IMR-90 (cell line): ENCODE results near the gene CCER1.

ENCODE experiments used
- BHLHE40 ChIP-seq: fragments of 150-350 bp; IDR thresholded peaks from 2 replicates; pipeline ENCODE4 v1.6.1; 2016; ENCODE audit warnings: mild to moderate bottlenecking, low read depth, low read length
- FOS ChIP-seq: fragments of 150-350 bp; IDR thresholded peaks from 2 replicates; pipeline ENCODE4 v1.6.1; 2016; ENCODE audit warnings: low read depth, low read length
- MAFK ChIP-seq: IDR thresholded peaks from 2 replicates; pipeline ENCODE4 v1.6.1; 2012; ENCODE audit warnings: low read depth, low read length, improper control_type of control experiment
- MAZ ChIP-seq: IDR thresholded peaks from 2 replicates; pipeline ENCODE4 v1.6.1; 2012; ENCODE audit warnings: low read depth, mild to moderate bottlenecking, low read length, improper control_type of control experiment, moderate library complexity, borderline replicate concordance
- MXI1 ChIP-seq: IDR thresholded peaks from 2 replicates; pipeline ENCODE4 v1.6.1; 2012; ENCODE audit warnings: low read depth, mild to moderate bottlenecking, low read length, moderate library complexity, borderline replicate concordance
- POLR2A ChIP-seq: IDR thresholded peaks from 2 replicates; pipeline ENCODE4 v1.6.1; 2012; ENCODE audit warnings: mild to moderate bottlenecking, low read depth, low read length
- RAD21 ChIP-seq: IDR thresholded peaks from 2 replicates; pipeline ENCODE4 v1.6.1; 2012; ENCODE audit warnings: low read length, improper control_type of control experiment
- RCOR1 ChIP-seq: IDR thresholded peaks from 2 replicates; pipeline ENCODE4 v1.6.1; 2012; ENCODE audit warnings: mild to moderate bottlenecking, low read length, improper control_type of control experiment; ENCODE audit not compliant: insufficient replicate concordance
- RFX5 ChIP-seq: IDR thresholded peaks from 2 replicates; pipeline ENCODE4 v1.8.0; 2012; ENCODE audit warnings: low read depth, mild to moderate bottlenecking, low read length, moderate library complexity
- SMC3 ChIP-seq: fragments of 150-350 bp; IDR thresholded peaks from 2 replicates; pipeline ENCODE4 v1.6.1; 2016; ENCODE audit warnings: low read depth, mild to moderate bottlenecking, antibody characterized with exemption, low read length, moderate library complexity
- TF ChIP-seq, protein P1 (sequence below): conservative IDR thresholded peaks from 2 replicates; pipeline ENCODE4 v1.5.1; 2012; ENCODE audit warnings: mild to moderate bottlenecking, low read depth, low read length, improper control_type of control experiment
- TF ChIP-seq, protein P2 (sequence below): fragments of 150-350 bp; IDR thresholded peaks from 2 replicates; pipeline ENCODE4 v1.6.1; 2017; ENCODE audit warnings: mild to moderate bottlenecking, antibody characterized with exemption, low read length, low read depth

DNA sequence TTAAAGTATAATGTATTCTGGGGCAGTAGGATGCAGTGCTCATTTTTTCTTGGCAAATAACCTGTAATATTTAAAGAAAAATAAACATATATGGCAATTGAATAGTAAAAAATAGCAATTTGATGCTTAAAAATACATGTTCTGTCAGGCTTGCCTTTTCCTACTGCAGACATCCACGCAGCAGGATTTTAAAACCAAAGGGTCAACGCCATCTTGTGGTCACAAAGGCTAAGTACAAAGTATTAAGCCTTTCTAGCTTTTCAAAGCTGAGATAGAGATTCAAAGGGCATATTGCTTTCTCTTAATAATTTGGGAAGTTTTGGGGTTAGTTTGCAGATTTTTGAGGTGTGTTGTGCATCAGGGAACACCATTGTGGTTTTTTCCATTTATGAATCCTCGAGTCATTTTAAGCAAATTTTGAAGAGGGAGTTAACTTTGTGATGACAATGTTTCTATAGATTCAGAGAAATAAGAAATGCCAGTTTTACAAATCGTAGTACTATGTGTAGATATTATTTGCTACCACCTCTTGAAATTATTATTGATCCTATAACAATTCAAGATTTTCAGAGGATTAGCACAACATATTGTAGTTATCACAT lies 4.7 kb upstream of the CCER1 start:
- TF ChIP-seq RCOR1 (no peak), POLR2A (no peak), RFX5 (no peak), FOS (no peak), MXI1 (no peak), BHLHE40 (no peak), MAZ (no peak), MAFK (no peak), SMC3 (peak; percentile 57), RAD21 (peak; percentile 59)
- TF ChIP-seq, protein P1, sequence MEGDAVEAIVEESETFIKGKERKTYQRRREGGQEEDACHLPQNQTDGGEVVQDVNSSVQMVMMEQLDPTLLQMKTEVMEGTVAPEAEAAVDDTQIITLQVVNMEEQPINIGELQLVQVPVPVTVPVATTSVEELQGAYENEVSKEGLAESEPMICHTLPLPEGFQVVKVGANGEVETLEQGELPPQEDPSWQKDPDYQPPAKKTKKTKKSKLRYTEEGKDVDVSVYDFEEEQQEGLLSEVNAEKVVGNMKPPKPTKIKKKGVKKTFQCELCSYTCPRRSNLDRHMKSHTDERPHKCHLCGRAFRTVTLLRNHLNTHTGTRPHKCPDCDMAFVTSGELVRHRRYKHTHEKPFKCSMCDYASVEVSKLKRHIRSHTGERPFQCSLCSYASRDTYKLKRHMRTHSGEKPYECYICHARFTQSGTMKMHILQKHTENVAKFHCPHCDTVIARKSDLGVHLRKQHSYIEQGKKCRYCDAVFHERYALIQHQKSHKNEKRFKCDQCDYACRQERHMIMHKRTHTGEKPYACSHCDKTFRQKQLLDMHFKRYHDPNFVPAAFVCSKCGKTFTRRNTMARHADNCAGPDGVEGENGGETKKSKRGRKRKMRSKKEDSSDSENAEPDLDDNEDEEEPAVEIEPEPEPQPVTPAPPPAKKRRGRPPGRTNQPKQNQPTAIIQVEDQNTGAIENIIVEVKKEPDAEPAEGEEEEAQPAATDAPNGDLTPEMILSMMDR = peak; percentile 71
- TF ChIP-seq, protein P2, sequence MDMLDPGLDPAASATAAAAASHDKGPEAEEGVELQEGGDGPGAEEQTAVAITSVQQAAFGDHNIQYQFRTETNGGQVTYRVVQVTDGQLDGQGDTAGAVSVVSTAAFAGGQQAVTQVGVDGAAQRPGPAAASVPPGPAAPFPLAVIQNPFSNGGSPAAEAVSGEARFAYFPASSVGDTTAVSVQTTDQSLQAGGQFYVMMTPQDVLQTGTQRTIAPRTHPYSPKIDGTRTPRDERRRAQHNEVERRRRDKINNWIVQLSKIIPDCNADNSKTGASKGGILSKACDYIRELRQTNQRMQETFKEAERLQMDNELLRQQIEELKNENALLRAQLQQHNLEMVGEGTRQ = no peak
